ENCODE results near the gene CIRBP. TPM values are rescaled to one million over a fixed set of nuclear protein-coding genes. Genes with fewer than 3 reads are reported as not detected.

The CIRBP gene
- total and polyA plus RNA-seq, 9 of the 15 experiments (the other 6 are each of a cell fraction or from before 2014, with no cell fraction given) = 20.5 to 327 (median 176) TPM

GRCh38 chr19:1275260-1275975 lies 6.3 kb downstream of the CIRBP start, which contains the start of gene FAM174C (continued):
- TF ChIP-seq GABPB1 (CRISPR knock-in tag; IDR thresholded peaks at IDR 0.05) (peak; percentile 61; the same call in 1 of the 2 replicates), POLR2B (IDR thresholded peaks at IDR 0.05; ENCODE audit: low read depth, partially characterized antibody) (peak; percentile 84), YY1 (IDR thresholded peaks at IDR 0.05; ENCODE audit: borderline replicate concordance in 1 of 3, control insufficient read depth in 1 of 3, extremely low read depth in 1 of 3, insufficient read depth in 3 of 3, insufficient read length in 1 of 3, insufficient replicate concordance in 2 of 3, low read depth in 1 of 3, low read length in 2 of 3) (peak in 1 of 3 experiments; percentile 38), ZNF639 (CRISPR knock-in tag; conservative IDR thresholded peaks at IDR 0.05 in 1 of 2, IDR thresholded peaks at IDR 0.05 in 1 of 2) (peak in 1 of 2 experiments; percentile 96; a peak in 2 of 4 replicates), VEZF1 (CRISPR knock-in tag; IDR thresholded peaks at IDR 0.05) (peak; percentile 95), E2F8 (IDR thresholded peaks at IDR 0.05; ENCODE audit: low read depth, partially characterized antibody) (peak; percentile 30), TSC22D4 (tag; IDR thresholded peaks at IDR 0.05) (no peak), RAD51 (IDR thresholded peaks at IDR 0.05; ENCODE audit: borderline replicate concordance, low read depth) (peak; percentile 98), SUPT5H (IDR thresholded peaks at IDR 0.05) (peak; percentile 92; the same call in 1 of the 2 replicates), HOXB6 (CRISPR knock-in tag; IDR thresholded peaks at IDR 0.05; ENCODE audit: borderline replicate concordance) (no peak), FOSL1 (tag; conservative IDR thresholded peaks at IDR 0.05) (peak; percentile 47; the same call in 1 of the 2 replicates), ZNF76 (CRISPR knock-in tag; IDR thresholded peaks at IDR 0.05; ENCODE audit: borderline replicate concordance) (peak; percentile 5; the same call in 1 of the 2 replicates), HLTF (IDR thresholded peaks at IDR 0.05) (no peak; the same call in 1 of the 2 replicates), ZNF143 (CRISPR knock-in tag; IDR thresholded peaks at IDR 0.05) (peak; percentile 79), SOX6 (IDR thresholded peaks at IDR 0.05) (peak; percentile 43), ZBTB12 (CRISPR knock-in tag; IDR thresholded peaks at IDR 0.05) (peak; percentile 89), ESRRA (IDR thresholded peaks at IDR 0.05; ENCODE audit: borderline replicate concordance, low read depth) (peak; percentile 52; the same call in 1 of the 2 replicates), ZNF655 (CRISPR knock-in tag; IDR thresholded peaks at IDR 0.05) (peak; percentile 52; the same call in 1 of the 2 replicates)

Data from K562 (cell line).